ENCODE results near the gene GARRE1. TPM values are rescaled to one million over a fixed set of nuclear protein-coding genes. Genes with fewer than 3 reads are reported as not detected.
A peak's percentile ranks its signal among the peaks of the same experiment; 100 is the strongest.

GARRE1 gene
- total and polyA plus RNA-seq, 11 donors = 7.8 to 34.7 (median 20.6) TPM

- peak in 3 of 4 donors; percentile 53 to 65 (median 54) for ATAC-seq
- Histone ChIP-seq H3K27ac (no peak overlapping the region), H3K9me3 (no peaks in the 10 kb centered on the region), H3K36me3 (peaks cover 0 to 97% (median 87%) of the 10 kb centered on the region in 9 donors), H3K27me3 (no peaks in the 10 kb centered on the region), H3K4me3 (no peak overlapping the region), H3K4me1 (peaks cover 0 to 32% (median 0%) of the 10 kb centered on the region in 12 donors)
- DNase-seq = peak in 4 of 5 donors; percentile 40 to 66 (median 59)
- no peak for TF ChIP-seq POLR2A (IDR thresholded peaks at IDR 0.05)
- TF ChIP-seq, protein P1, sequence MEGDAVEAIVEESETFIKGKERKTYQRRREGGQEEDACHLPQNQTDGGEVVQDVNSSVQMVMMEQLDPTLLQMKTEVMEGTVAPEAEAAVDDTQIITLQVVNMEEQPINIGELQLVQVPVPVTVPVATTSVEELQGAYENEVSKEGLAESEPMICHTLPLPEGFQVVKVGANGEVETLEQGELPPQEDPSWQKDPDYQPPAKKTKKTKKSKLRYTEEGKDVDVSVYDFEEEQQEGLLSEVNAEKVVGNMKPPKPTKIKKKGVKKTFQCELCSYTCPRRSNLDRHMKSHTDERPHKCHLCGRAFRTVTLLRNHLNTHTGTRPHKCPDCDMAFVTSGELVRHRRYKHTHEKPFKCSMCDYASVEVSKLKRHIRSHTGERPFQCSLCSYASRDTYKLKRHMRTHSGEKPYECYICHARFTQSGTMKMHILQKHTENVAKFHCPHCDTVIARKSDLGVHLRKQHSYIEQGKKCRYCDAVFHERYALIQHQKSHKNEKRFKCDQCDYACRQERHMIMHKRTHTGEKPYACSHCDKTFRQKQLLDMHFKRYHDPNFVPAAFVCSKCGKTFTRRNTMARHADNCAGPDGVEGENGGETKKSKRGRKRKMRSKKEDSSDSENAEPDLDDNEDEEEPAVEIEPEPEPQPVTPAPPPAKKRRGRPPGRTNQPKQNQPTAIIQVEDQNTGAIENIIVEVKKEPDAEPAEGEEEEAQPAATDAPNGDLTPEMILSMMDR (IDR thresholded peaks at IDR 0.05) = peak; percentile 59 to 81 (median 70)
- intact Hi-C loops (cut with DNase I) = loop anchor here in 1 of 10 donors (10.0 kb wide), 1 partner anchor 124 kb away; no protein-coding TSS in a partner anchor
- WGBS, 4 donors = 64 to 74% (median 68%) methylated on average over 4 of the region's 4 CpGs
Observed at GRCh38 chr19:34220472-34221063, 33.8 kb upstream of the GARRE1 start.

DNA sequence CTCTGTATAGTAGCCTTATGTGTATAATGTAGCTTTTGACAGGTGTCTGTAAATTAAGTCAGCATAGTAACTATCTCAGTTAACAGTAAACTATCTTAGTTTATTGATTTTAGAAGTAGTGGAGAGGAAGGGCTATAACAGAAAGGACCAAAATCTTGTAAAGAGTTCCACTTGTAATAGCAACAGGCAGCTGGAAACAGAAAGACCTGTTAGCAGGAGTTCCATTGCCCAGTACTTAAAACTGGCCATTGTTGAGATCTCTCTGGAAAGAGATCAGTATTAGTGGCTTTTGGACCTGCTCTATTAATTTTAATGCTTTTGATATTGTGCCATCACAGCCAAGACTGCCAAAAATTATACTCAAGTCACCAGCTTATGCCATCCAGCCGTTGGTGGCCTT lies 32.0 kb upstream of the GARRE1 start:
- intact Hi-C loops (cut with DNase I) = loop anchor here in 1 of 10 donors (10.0 kb wide), 1 partner anchor 122 kb away; no protein-coding TSS in a partner anchor
- DNase-seq (no peak), ATAC-seq (no peak)
- peaks cover 0 to 99% (median 86%) of the 10 kb centered on the region in 9 donors for H3K36me3 ChIP-seq
- no peak overlapping the region for H3K4me3 ChIP-seq
- TF ChIP-seq POLR2A (IDR thresholded peaks at IDR 0.05) = no peak
- TF ChIP-seq, protein P1 (IDR thresholded peaks at IDR 0.05) = no peak
- no peak overlapping the region for H3K27ac ChIP-seq
- H3K4me1 ChIP-seq = peaks cover 0 to 30% (median 0%) of the 10 kb centered on the region in 12 donors
- no peaks in the 10 kb centered on the region for H3K27me3 ChIP-seq
- no peaks in the 10 kb centered on the region for H3K9me3 ChIP-seq
- WGBS, 4 donors = 69 to 85% (median 81%) methylated on average over 1 of the region's 1 CpG

DNA sequence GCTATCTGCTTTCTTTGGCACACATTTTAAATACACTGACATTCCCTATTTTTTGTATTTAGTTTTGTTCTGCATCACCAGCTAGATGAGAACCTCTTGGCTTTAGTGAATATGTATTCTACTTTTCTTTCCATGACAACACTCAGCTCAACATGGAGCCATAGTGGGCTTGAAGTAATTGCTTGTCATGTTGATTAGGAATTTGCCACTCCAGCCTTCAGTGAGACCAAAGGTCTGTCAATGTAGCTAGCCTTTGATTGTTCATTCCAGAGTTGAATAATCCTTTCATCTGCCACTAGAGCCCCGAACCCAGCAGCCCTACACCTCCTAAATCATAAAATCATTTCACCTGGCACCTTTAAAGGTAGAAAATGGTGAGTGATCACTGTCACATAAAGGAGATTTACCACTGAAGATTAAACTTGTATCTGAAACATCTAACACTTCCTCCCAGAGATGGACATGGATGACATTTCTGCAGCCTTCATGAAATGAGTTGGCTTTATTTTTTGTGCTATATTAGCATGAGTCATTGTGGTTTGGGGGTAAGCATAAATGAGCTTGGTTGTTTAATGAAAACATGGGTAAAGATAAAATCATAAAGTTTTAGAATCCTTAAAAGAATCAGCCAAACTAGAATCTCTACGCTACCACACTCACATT lies 29.2 kb upstream of the GARRE1 start:
- no peak for TF ChIP-seq POLR2A (IDR thresholded peaks at IDR 0.05)
- TF ChIP-seq, protein P1 (IDR thresholded peaks at IDR 0.05) = no peak
- DNase-seq (no peak), ATAC-seq (no peak)
- H3K9me3 ChIP-seq = no peaks in the 10 kb centered on the region
- H3K4me3 ChIP-seq = no peak overlapping the region
- H3K36me3 ChIP-seq = peaks cover 0 to 99% (median 95%) of the 10 kb centered on the region in 9 donors
- 92 to 98% (median 93%) methylated on average over 2 of the region's 2 CpGs for WGBS, 4 donors
- no peak overlapping the region for H3K27ac ChIP-seq
- H3K27me3 ChIP-seq = no peaks in the 10 kb centered on the region
- intact Hi-C loops (cut with DNase I) = loop anchor here in 1 of 10 donors (10.0 kb wide), 1 partner anchor 120 kb away; no protein-coding TSS in a partner anchor
- peaks cover 0 to 16% (median 0%) of the 10 kb centered on the region in 12 donors for H3K4me1 ChIP-seq

DNA sequence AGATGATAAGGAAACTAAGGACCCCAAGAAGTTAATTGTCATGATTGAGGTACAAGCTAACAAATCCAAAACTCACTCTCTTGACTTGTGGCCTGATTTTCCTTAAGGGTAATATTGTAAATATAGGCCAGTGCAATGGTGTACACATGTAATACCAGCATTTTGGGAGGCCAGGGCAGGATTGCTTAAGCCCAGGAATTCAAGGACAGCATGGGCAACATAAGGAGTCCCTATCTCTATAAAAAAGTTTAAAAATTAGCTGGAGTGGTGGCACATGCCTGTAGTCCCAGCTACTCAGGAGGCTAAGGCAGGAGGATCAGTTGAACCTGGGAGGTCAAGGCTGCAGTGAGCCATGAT lies 28.7 kb upstream of the GARRE1 start:
- DNase-seq = no peak
- no peak for ATAC-seq
- TF ChIP-seq POLR2A (IDR thresholded peaks at IDR 0.05) = no peak
- TF ChIP-seq, protein P1 (IDR thresholded peaks at IDR 0.05) = no peak
- Histone ChIP-seq H3K4me1 (peaks cover 0 to 12% (median 0%) of the 10 kb centered on the region in 12 donors), H3K9me3 (no peaks in the 10 kb centered on the region), H3K4me3 (no peak overlapping the region), H3K27me3 (no peaks in the 10 kb centered on the region), H3K27ac (no peak overlapping the region), H3K36me3 (peaks cover 0 to 100% (median 95%) of the 10 kb centered on the region in 9 donors)
- intact Hi-C loops (cut with DNase I) = loop anchor here in 1 of 10 donors (10.0 kb wide), 1 partner anchor 119 kb away; no protein-coding TSS in a partner anchor

Measured in heart left ventricle (tissue), 16 donors.